Stimulated activated CD8-positive, alpha-beta memory T cell treated with anti-CD3 and anti-CD28 coated beads, Interleukin-12 subunit alpha, Interleukin-12 subunit beta, amount 100 ng/mL, for 4 hours (primary cell): ENCODE data around the gene SLC43A1.
A peak's percentile ranks its signal among the peaks of the same experiment; 100 is the strongest.

Experiments
- DNase-seq: peaks from one replicate; pipeline ENCODE4 v3.0.0-alpha.2; 2020; ENCODE audit warnings: low read depth

Gene SLC43A1

GRCh38 chr11:57479021-57479663 is 36.4 kb downstream of the SLC43A1 start:
- no peak for DNase-seq

- DNase-seq = no peak
These were observed 37.9 kb downstream of the SLC43A1 start for GRCh38 chr11:57477507-57478189.

- no peak for DNase-seq
These were observed 38.6 kb downstream of the SLC43A1 start for GRCh38 chr11:57476757-57477506.

- peak; percentile 33 for DNase-seq
These were observed 39.3 kb downstream of the SLC43A1 start for GRCh38 chr11:57476047-57476756.

- no peak for DNase-seq
These were observed 39.8 kb downstream of the SLC43A1 start for GRCh38 chr11:57475671-57476046.

GRCh38 chr11:57475191-57475590 is 40.3 kb downstream of the SLC43A1 start:
- no peak for DNase-seq

- no peak for DNase-seq
These were observed 40.7 kb downstream of the SLC43A1 start for GRCh38 chr11:57474803-57475115.

- no peak for DNase-seq
These were observed 41.3 kb downstream of the SLC43A1 start for GRCh38 chr11:57474017-57474802.

- DNase-seq = no peak
These were observed 42.1 kb downstream of the SLC43A1 start for GRCh38 chr11:57473285-57473841.

- no peak for DNase-seq
These were observed 44.0 kb downstream of the SLC43A1 start for GRCh38 chr11:57471496-57471895.

GRCh38 chr11:57469268-57469667 is 46.2 kb downstream of the SLC43A1 start:
- DNase-seq = no peak

GRCh38 chr11:57468276-57468675 is 47.2 kb downstream of the SLC43A1 start:
- DNase-seq = no peak

- DNase-seq = no peak
These were observed 47.9 kb downstream of the SLC43A1 start for GRCh38 chr11:57467508-57468157.

- no peak for DNase-seq
These were observed 48.8 kb downstream of the SLC43A1 start for GRCh38 chr11:57466680-57467079.

GRCh38 chr11:57464539-57465181 is 50.8 kb downstream of the SLC43A1 start:
- DNase-seq = no peak

- no peak for DNase-seq
These were observed 51.6 kb downstream of the SLC43A1 start for GRCh38 chr11:57463671-57464538.

GRCh38 chr11:57462597-57462996 is 52.9 kb downstream of the SLC43A1 start:
- DNase-seq = no peak

GRCh38 chr11:57461841-57462489 is 53.5 kb downstream of the SLC43A1 start:
- no peak for DNase-seq
